ENCODE measurements around the gene CFAP119.
A peak's percentile ranks its signal among the peaks of the same experiment; 100 is the strongest.

Gene CFAP119

DNA sequence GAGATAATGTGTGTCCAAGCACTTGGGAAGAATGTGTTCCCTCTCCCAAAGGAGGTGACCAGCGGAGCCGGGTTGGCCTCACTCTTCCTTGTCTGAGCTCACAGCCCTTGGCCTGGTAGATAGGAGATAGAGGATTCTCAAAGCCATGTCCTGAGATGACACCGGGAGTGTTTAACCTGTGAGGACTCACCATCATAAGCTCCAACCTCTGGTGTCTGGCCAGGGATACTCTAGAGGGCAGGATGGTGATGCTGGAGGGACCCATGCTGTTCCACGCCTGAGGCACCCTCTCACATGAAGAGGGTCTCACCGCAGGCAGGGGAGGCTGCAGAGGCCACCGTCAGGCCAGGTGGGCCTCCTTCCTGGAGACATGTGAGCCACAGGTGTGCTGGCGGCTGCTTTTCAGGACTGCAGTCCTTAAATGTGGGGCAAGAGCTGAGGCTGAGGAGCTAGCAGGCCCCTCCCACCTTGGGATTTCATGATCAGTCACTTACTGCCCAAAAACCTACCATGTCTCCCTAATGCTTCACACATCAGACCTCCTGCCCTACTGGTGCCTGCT lies 31.7 kb upstream of the CFAP119 start:
- no peak for TF ChIP-seq GABPA (IDR thresholded peaks at IDR 0.05; ENCODE audit: low read depth)
- no peak for TF ChIP-seq SPI1 (IDR thresholded peaks at IDR 0.05; ENCODE audit: borderline replicate concordance, low read depth)
- TF ChIP-seq, protein P1, sequence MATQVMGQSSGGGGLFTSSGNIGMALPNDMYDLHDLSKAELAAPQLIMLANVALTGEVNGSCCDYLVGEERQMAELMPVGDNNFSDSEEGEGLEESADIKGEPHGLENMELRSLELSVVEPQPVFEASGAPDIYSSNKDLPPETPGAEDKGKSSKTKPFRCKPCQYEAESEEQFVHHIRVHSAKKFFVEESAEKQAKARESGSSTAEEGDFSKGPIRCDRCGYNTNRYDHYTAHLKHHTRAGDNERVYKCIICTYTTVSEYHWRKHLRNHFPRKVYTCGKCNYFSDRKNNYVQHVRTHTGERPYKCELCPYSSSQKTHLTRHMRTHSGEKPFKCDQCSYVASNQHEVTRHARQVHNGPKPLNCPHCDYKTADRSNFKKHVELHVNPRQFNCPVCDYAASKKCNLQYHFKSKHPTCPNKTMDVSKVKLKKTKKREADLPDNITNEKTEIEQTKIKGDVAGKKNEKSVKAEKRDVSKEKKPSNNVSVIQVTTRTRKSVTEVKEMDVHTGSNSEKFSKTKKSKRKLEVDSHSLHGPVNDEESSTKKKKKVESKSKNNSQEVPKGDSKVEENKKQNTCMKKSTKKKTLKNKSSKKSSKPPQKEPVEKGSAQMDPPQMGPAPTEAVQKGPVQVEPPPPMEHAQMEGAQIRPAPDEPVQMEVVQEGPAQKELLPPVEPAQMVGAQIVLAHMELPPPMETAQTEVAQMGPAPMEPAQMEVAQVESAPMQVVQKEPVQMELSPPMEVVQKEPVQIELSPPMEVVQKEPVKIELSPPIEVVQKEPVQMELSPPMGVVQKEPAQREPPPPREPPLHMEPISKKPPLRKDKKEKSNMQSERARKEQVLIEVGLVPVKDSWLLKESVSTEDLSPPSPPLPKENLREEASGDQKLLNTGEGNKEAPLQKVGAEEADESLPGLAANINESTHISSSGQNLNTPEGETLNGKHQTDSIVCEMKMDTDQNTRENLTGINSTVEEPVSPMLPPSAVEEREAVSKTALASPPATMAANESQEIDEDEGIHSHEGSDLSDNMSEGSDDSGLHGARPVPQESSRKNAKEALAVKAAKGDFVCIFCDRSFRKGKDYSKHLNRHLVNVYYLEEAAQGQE (IDR thresholded peaks at IDR 0.05; ENCODE audit: insufficient replicate concordance, low read depth): no peak
- TF ChIP-seq, protein P2, sequence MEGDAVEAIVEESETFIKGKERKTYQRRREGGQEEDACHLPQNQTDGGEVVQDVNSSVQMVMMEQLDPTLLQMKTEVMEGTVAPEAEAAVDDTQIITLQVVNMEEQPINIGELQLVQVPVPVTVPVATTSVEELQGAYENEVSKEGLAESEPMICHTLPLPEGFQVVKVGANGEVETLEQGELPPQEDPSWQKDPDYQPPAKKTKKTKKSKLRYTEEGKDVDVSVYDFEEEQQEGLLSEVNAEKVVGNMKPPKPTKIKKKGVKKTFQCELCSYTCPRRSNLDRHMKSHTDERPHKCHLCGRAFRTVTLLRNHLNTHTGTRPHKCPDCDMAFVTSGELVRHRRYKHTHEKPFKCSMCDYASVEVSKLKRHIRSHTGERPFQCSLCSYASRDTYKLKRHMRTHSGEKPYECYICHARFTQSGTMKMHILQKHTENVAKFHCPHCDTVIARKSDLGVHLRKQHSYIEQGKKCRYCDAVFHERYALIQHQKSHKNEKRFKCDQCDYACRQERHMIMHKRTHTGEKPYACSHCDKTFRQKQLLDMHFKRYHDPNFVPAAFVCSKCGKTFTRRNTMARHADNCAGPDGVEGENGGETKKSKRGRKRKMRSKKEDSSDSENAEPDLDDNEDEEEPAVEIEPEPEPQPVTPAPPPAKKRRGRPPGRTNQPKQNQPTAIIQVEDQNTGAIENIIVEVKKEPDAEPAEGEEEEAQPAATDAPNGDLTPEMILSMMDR (IDR thresholded peaks at IDR 0.05; ENCODE audit: insufficient read depth, low read length): no peak
- TF ChIP-seq POLR2AphosphoS5 (IDR thresholded peaks at IDR 0.05; ENCODE audit: low read depth): no peak
- DNase-seq (ENCODE audit: low read depth in 1 of 2, low spot score in 1 of 2): no peak
- H3K27ac ChIP-seq (replicated peaks): no peak overlapping the region
- H3K4me3 ChIP-seq (replicated peaks; ENCODE audit: insufficient read depth, low read length): no peak overlapping the region
- H3K27me3 ChIP-seq (ENCODE audit: insufficient read depth, poor library complexity, severe bottlenecking): no peaks in the 10 kb centered on the region

DNA sequence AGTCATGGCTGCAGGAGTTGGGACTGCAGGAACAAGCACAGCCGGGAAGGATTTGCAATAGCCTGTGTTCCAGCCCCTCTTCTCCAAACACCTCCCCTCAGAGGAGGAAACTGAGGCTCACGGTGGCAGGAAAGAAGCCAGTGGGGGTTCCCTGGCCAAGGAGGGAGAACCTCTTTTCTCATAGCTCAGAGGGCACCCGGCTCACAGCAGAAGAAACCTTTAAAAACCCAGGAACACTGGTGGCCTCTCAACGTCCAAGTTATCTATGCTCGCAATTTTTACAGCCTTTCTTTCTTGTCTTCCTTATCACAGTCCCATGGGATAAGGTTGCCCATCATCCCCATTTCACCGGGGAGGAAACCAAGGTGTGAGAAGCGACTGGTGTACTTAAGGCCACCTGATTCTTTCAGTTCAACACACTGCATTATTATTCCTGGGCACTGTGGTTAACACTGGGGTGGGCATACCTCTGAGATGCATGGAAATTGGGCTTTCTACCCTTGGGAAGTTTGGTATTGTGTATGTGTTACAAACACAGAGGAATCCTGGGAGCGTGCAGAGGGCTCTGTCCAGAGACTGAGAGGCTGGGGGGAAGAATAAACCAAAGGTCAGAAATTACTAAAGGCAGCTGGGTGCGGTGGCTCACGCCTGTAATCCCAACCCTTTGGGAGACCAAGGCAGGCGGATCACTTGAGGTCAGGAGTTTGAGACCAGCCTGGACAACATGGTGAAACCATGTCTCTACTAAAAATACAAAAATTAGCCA lies 25.9 kb upstream of the CFAP119 start:
- DNase-seq (ENCODE audit: low read depth in 1 of 2, low spot score in 1 of 2): no peak
- H3K4me3 ChIP-seq (replicated peaks; ENCODE audit: insufficient read depth, low read length): peak overlapping the region; percentile 89; the same call in 1 of the 2 replicates
- TF ChIP-seq POLR2AphosphoS5 (IDR thresholded peaks at IDR 0.05; ENCODE audit: low read depth) (no peak), GABPA (IDR thresholded peaks at IDR 0.05; ENCODE audit: low read depth) (no peak), SPI1 (IDR thresholded peaks at IDR 0.05; ENCODE audit: borderline replicate concordance, low read depth) (no peak)
- TF ChIP-seq, protein P2 (IDR thresholded peaks at IDR 0.05; ENCODE audit: insufficient read depth, low read length): no peak
- TF ChIP-seq, protein P1 (IDR thresholded peaks at IDR 0.05; ENCODE audit: insufficient replicate concordance, low read depth): no peak
- H3K27me3 ChIP-seq (ENCODE audit: insufficient read depth, poor library complexity, severe bottlenecking): no peaks in the 10 kb centered on the region
- no peak overlapping the region for H3K27ac ChIP-seq (replicated peaks)

DNA sequence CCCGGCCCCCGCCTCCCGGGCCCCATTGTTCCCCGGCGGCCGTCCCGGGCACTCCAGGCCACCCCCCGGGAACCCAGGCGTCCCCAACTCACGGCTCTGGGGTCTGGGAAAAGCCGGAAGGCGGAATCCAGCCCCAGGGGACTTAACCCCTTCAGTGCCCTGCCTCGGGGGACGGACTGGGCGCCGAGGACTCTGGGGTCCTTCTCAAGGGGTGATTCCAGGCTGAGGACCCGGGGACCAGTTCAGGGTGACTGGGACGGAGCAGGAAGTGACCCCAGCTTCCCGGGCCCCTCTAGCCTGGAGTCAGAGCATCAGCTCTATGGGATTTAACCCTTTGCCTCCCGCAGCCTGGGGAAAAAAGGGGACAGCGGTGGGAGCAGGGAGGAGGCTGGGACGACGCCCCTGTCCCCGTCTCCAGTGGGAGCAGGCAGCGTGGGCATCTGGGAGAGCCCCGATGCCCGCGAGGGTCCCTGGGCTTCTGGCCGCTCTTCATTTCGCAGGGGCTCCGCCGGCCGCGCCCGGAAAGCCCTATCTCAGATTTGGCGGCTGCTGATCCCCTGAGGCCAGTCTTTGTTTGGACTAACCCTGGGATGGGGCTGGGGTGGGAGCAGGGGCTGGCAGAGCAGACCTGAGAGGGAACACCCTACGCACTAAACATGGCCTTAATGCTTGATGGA lies 25.2 kb upstream of the CFAP119 start, which contains the start of gene ZNF629:
TSS of gene ZNF629 (minus strand) at position 270 of the 677 bp plus-strand sequence. CDS start 2,723 bp downstream, outside the sequence.
- peak in 1 of 2 experiments; percentile 44 for DNase-seq (ENCODE audit: low read depth in 1 of 2, low spot score in 1 of 2)
- peak; percentile 65 for TF ChIP-seq GABPA (IDR thresholded peaks at IDR 0.05; ENCODE audit: low read depth)
- TF ChIP-seq POLR2AphosphoS5 (IDR thresholded peaks at IDR 0.05; ENCODE audit: low read depth): no peak; the same call in 1 of the 2 replicates
- peak within 1 kb of the TSS; percentile 89 for H3K4me3 ChIP-seq (replicated peaks; ENCODE audit: insufficient read depth, low read length)
- H3K27me3 ChIP-seq (ENCODE audit: insufficient read depth, poor library complexity, severe bottlenecking): no peaks in the 10 kb centered on the region
- peak within 1 kb of the TSS; percentile 63 for H3K27ac ChIP-seq (replicated peaks)

Data from HL-60 (cell line).